Stimulated activated CD4-positive, alpha-beta T cell treated with anti-CD3 and anti-CD28 coated beads, TNF-alpha, amount 100 ng/mL, for 4 hours (primary cell): ENCODE measurements around the gene NKAIN2.
"Not testable (repeated sequence)": the region's sequence is repeated elsewhere in the genome, so short reads cannot be mapped to it uniquely, and the experiment has no call there.

Experiments used
- DNase-seq, 3 experiments: peaks; one replicate each; pipeline ENCODE4 v3.0.0-alpha.2; 2020; ENCODE audit warnings: low read depth in 3 of 3

The NKAIN2 gene

GRCh38 chr6:124205921-124206320 is 402.3 kb downstream of the NKAIN2 start:
- DNase-seq = no peak

GRCh38 chr6:124223611-124224345 is 420.1 kb downstream of the NKAIN2 start:
- no peak for DNase-seq

DNA sequence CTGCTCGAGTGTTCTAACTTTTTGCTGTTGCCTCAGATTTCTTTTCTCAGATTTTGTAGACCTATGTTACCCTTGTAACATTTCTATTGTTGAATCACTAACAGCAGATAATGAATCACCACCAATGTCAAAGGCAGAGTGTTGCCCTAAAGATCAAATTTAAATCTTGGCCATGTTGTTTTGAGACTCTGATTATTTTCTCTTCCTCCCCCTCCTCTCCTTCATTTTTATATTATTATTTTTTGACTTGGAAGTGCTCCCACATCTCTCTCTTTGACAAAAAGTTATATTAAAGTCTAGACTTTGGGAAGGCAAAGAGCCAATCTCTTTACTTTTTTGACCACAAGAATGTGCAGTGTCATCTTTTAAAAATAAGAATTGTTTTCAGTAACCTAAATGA is 422.7 kb downstream of the NKAIN2 start:
- DNase-seq = no peak

DNA sequence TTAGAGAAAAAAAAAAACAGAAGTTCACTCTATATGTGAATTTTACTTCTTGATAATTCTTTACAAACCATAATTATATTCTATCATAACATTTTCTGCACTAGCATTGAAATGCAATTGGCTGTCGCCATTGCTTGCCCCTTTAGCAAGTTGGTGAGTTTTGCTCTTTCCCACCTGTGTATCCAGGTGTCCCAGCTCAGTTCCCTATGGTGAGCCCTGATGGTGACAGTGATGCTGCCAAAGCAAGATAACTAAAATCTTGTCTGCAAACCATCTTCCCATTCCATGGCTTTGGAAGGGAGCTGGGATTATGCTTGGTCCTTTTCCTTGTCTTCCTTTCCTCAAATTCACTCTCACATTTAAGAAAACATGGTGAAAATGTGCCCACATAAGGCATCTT is 429.6 kb downstream of the NKAIN2 start:
- no peak for DNase-seq

- no peak for DNase-seq
These were observed 431.1 kb downstream of the NKAIN2 start for GRCh38 chr6:124234801-124235200.

DNA sequence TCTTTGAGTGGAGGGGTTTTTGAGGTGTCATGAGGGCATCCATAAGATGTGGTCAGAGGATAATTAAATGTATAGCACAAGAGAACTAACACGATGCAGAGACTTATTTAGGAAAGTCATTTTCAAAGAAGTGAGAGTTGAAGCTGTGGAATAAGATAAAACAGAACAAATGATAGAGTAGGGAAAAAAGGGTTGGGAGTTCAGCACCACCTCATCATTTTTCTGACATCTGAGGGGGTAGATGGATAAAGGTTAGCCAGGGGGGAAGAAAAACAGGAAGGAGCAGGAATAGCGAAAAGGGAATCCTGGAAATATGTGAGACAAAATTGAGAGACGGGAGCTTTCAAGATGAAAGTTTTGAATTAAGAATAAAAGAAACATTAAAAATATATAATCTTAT is 434.2 kb downstream of the NKAIN2 start:
- no peak for DNase-seq

GRCh38 chr6:124238408-124238807 is 434.7 kb downstream of the NKAIN2 start:
- not testable (repeated sequence) for DNase-seq

- DNase-seq = no peak
These were observed 451.4 kb downstream of the NKAIN2 start for GRCh38 chr6:124254941-124255685.

DNA sequence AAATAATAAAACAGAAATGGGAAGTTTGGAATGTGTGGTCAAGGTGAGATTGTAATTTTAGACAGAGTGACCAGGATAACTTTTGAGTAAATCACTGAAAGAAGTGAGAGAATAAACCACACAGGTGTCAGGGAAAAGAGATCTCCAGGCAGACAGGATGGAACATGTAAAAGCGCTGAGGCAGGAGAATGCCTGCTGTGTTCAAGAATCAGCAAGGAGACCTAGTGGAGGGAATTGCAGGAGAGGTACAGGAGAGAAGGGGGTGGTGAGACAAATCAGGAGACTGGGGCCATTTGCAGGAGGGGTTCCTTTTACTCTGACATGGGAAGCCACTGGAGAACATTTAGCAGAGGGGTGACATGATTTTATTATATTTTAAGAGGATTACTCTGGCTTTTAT is 456.7 kb downstream of the NKAIN2 start:
- DNase-seq = no peak

- DNase-seq = no peak
These were observed 466.1 kb downstream of the NKAIN2 start for GRCh38 chr6:124269733-124270132.

DNA sequence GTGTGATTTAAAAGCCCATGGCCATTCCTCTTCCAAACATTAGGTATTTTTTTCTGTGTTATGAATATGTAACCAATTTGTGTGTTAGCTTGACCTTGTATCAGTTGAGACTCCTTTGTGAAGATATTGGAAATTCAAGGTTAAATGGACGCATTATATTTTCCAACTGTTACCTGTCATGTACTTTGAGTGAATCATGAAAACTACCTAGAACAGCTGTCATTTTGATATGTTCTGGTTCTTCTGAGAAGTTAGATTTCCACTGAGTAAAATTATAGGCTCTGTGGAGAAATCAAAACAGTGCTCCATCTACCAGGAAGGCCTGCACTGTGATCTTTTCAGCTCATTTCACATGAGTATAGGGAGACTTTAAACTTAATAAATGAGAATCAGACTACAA is 470.0 kb downstream of the NKAIN2 start:
- no peak for DNase-seq

DNA sequence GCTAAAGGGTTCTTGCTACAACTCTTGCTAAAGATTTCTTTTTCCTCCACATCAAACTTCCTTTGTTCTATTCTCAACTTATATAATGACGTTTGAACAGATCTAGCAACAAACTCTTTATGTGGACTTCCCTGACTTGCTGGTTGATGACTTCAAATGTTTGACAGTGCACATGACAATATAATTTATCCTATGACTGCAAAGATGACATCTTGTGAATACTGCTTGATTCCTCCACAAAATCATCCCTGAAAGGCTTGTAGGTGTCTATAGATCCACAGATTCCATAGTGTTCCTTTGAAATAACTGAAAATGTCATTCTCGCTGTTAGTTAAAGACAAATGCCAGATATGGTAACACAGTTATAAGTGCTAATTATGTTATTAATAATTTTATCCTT is 478.9 kb downstream of the NKAIN2 start:
- no peak for DNase-seq

DNA sequence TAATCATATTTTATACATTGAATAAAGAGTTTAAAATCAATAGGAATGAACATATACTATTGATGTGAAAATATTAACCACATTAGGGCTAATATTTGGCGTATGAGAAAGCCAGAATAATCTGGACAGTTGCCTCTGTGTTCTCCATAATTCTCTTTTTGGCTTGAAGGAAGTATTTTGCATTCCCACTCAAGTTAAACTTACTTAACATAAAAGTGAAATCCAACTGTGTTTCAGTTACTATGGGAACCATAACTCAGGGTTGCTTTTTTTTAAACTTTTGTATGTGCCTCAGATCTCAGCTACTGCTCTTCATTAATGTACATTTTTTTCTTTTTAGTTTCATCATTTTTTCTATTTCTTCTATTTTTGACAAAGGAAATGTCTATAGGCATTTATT is 479.8 kb downstream of the NKAIN2 start:
- DNase-seq = no peak

DNA sequence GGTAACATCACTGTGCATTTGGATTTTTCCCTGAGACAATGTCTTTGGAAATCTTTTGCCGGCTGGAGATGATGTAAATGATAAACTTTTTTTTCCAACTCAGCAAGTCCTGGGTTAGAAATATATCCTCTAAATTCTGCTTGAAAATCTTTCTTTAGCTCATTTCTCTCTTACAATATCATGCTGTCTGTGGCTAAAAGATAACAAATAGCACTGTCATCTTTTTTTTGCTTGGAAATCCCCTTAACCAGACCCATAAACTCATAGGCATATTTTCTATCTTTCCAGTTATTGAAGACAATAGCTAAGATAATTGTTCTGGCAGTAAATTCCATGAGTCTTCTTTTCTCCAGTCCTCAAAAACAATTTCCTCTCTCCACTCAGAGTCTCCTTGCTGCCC is 481.5 kb downstream of the NKAIN2 start:
- no peak for DNase-seq

DNA sequence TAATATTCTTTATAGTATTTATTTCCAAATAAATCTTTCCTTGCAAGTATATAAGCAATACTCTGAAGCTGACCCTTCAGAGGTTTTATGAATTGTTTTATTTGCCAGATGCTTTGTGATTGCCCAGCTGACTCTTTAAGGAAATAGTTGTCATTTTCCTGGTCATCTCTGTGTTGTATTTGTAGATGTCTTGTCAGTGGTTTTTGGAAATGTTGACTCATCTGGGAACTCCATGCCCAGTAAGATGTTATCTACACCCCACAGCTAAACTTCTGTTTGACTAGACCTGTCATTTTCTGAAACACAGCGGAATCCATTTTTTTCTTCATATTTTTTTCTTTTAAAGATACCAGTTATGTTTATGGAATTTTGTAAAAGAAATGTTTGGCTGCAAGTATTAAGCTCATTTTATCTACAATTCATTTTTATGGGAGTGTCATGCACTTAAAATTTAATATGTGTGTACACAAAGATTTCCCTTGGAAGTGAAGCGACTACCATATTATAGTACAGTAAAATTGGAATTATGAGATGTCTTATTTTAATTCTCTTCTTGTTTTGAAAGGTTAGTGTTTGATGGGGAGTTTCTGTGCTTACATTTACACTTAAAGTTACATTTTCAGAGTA is 491.0 kb downstream of the NKAIN2 start:
- no peak for DNase-seq

DNA sequence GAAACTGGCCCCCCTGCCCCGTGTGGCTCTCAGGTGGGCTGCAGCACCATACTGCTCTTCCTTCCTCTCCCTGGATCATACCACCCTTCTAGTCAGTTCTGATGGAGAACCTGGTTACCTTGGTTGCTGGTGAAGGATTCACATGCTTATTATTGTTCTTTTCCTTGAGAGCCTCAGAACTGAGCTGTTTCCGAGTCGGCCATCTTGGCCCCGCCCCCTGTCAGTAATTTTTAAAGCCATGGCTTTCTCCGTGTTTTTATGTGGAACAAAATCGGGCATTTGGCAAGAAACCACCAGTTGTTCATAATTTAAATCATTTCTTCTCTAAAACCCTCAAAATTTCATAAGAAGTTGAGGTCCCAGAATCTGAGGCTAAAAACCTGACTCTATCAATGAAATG is 493.8 kb downstream of the NKAIN2 start:
- DNase-seq = no peak

GRCh38 chr6:124298730-124299129 is 495.1 kb downstream of the NKAIN2 start:
- no peak for DNase-seq

- not testable (repeated sequence) for DNase-seq
These were observed 497.2 kb downstream of the NKAIN2 start for GRCh38 chr6:124300907-124301306.

- no peak for DNase-seq
These were observed 500.3 kb downstream of the NKAIN2 start for GRCh38 chr6:124303971-124304370.

GRCh38 chr6:124310139-124310538 is 506.5 kb downstream of the NKAIN2 start:
- DNase-seq = no peak

- no peak for DNase-seq
These were observed 515.7 kb downstream of the NKAIN2 start for GRCh38 chr6:124319410-124319809.

DNA sequence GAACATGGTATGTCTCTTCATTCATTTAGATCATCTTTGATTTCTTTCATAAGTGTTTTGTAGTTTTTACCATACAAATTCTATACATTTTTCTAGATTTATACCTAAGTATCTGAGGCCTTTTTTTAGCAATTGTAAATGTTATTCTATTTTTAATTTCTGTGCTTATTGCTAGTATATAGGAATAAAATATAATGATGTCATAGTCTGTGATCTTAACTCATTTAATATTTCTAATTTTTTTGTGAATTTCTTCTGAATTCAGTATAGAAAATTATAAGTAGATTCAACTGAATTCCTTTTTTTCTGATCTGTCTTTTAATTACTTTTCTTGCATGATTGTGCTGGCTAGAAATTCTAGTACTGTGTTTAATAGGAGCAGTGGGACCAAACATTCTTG is 520.6 kb downstream of the NKAIN2 start:
- no peak for DNase-seq

DNA sequence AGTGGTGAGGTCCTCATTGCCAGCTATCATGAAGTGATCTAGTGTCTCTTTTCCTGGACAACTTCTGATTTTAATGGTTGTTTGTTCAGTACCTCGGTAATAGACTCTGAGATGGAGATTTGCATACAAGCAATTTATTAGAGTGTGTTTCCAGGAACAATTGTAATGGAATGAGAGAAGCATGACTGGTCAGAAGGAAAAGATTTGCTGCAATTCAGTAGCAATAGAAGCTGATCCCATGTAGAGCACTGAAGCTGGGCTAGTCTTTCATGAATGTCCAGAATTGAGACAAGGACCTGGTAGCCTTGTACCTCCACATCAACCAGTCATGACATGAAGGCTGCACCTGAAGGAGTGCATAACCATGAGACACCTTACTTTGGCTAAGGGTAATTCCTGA is 526.5 kb downstream of the NKAIN2 start:
- DNase-seq = no peak
